Pancreas (tissue), 10 donors: ENCODE results near the gene STAT5B. TPM values are rescaled to one million over a fixed set of nuclear protein-coding genes. Genes with fewer than 3 reads are reported as not detected.

Source experiments
- ATAC-seq, 4 donors: fragments of 200-7000 bp; cut with Tn5 transposase; one replicate each; pipeline versions ENCODE4 v1.8.0 to v1.9.1; 2020; ENCODE audit warnings: mild to moderate bottlenecking in 4 of 4, moderate library complexity in 4 of 4
- DNase-seq, 6 donors: peaks; one replicate each; pipeline ENCODE4 v3.0.0-alpha.2; 2020
- FAIRE-seq: peaks from 2 replicates; lab custom pipeline; 2012; peaks lifted over from hg19 to GRCh38; lab: Jason Lieb, UNC
- H3K27ac ChIP-seq, 4 donors: fragments of 200-600 bp; sonication (generic); 1 replicate in 3 of 4; 2 replicates in 1 of 4; pipeline versions ENCODE4 v1.5.0 to v1.8.0; 2020
- H3K27me3 ChIP-seq, 4 donors: fragments of 200-600 bp; one replicate each; pipeline ENCODE4 v1.8.0; 2021
- H3K36me3 ChIP-seq, 3 donors: fragments of 200-600 bp; sonication (generic) in 1 of 3; one replicate each; pipeline versions ENCODE4 v1.5.0 to v1.8.0; 2020 to 2021
- H3K4me1 ChIP-seq, 3 donors: fragments of 200-600 bp; one replicate each; pipeline ENCODE4 v1.8.0; 2021
- H3K4me3 ChIP-seq, 4 donors: fragments of 200-600 bp; sonication (generic) in 2 of 4; one replicate each; pipeline versions ENCODE4 v1.5.0 to v1.8.0; 2020 to 2021
- H3K9me3 ChIP-seq, 4 donors: fragments of 200-600 bp; one replicate each; pipeline ENCODE4 v1.8.0; 2021
- CTCF ChIP-seq, 4 donors: fragments of 200-600 bp; sonication (generic) in 3 of 4; IDR thresholded peaks; one replicate each; pipeline versions ENCODE4 v1.5.0 to v1.8.0; 2021; ENCODE audit warnings: antibody characterized with exemption in 4 of 4
- WGBS, 2 donors: extraction: QIAGEN DNeasy Blood & Tissue Kit; methylation state at CpG; one replicate each; pipeline ENCODE4 v1.1.7; 2013; 5-methylcytosine and 5-hydroxymethylcytosine counted together
- intact Hi-C, 3 donors: fragments of 100-400 bp; cut with DNase I; formaldehyde crosslinking; loops; one replicate each; pipeline versions ENCODE4 v1.11.1 to v1.14.2; 2022
- polyA plus RNA-seq, 2 donors: library from polyadenylated mRNA; stranded (reverse); fragments of 200-250 nt; gene quantifications; one replicate each; pipeline ENCODE4 v1.2.3, GENCODE V29; 2013
- total RNA-seq, 6 donors: library from RNA; stranded (reverse); fragmentation: NEBNext Ultra II Directional in 4 of 6; extraction: Animal tissue kit (Norgen Biotek cat#: 25700) in 4 of 6; gene quantifications; one replicate each; pipeline versions ENCODE4 v1.2.1 to v1.2.4, GENCODE V29; 2021 to 2023
- donor health status: healthy with polysubstance abuse.
- donor health status: DM: no; HTN: no; CAD: no; lungs with moderate emphysema.
- donor health status: DM: no; HTN: no; CAD: no.
- donor health status: control.
- donor health status: control.
- donor health status: Bipolar disorder and iron deficiency.
- donor health status: DM: yes; HTN: yes; CAD: no.
- donor health status: DM: no; HTN: no; CAD: no.
- donor health status: DM: no; HTN: no; CAD: no.
- donor health status: DM: yes; HTN: yes; CAD: no.

STAT5B gene
- total and polyA plus RNA-seq, 8 donors = 17.9 to 27.5 (median 24.1) TPM

GRCh38 chr17:42182927-42183734, 93.1 kb downstream of the STAT5B start:
- ATAC-seq (peak in 1 of 4 donors; percentile 4), DNase-seq (no peak), FAIRE-seq (no peak)
- Histone ChIP-seq H3K36me3 (no peaks in the 10 kb centered on the region), H3K27ac (peak overlapping the region in 2 of 4 donors; percentile 62 to 71), H3K4me3 (peak overlapping the region in 3 of 4 donors; percentile 33 to 59 (median 49)), H3K9me3 (no peaks in the 10 kb centered on the region), H3K4me1 (peaks cover 0 to 7% (median 6%) of the 10 kb centered on the region in 3 donors), H3K27me3 (no peaks in the 10 kb centered on the region)
- intact Hi-C loops = no loop called here
- TF ChIP-seq CTCF (IDR thresholded peaks at IDR 0.05) = no peak
- WGBS, 2 donors = 71 to 81% methylated on average over 9 of the region's 9 CpGs

GRCh38 chr17:42181851-42182207, 94.4 kb downstream of the STAT5B start:
- 76 to 80% methylated on average over 2 of the region's 2 CpGs for WGBS, 2 donors
- Histone ChIP-seq H3K36me3 (no peaks in the 10 kb centered on the region), H3K9me3 (no peaks in the 10 kb centered on the region), H3K4me3 (no peak overlapping the region), H3K27me3 (no peaks in the 10 kb centered on the region), H3K4me1 (peaks cover 0 to 7% (median 6%) of the 10 kb centered on the region in 3 donors), H3K27ac (no peak overlapping the region)
- no peak for FAIRE-seq
- no peak for ATAC-seq
- intact Hi-C loops = no loop called here
- no peak for TF ChIP-seq CTCF (IDR thresholded peaks at IDR 0.05)
- DNase-seq = no peak

GRCh38 chr17:42180922-42181850, 95.0 kb downstream of the STAT5B start, which contains the start of gene KCNH4:
Gene KCNH4, minus strand, starts transcription at chr17:42181142. Its CDS starts 197 bp downstream, at chr17:42180945.
- Histone ChIP-seq H3K27me3 (no peaks in the 10 kb centered on the region), H3K9me3 (no peaks in the 10 kb centered on the region), H3K4me3 (peak within 1 kb of the TSS; percentile 7 to 46 (median 19)), H3K36me3 (no peaks in the 10 kb centered on the region), H3K4me1 (peaks cover 0 to 7% (median 6%) of the 10 kb centered on the region in 3 donors), H3K27ac (no peak within 1 kb of the TSS)
- 5% methylated on average over 45 to 60 of the region's 60 CpGs for WGBS, 2 donors
- intact Hi-C loops = no loop called here
- peak; percentile 26 to 65 (median 64) for ATAC-seq
- FAIRE-seq = no peak
- DNase-seq = peak; percentile 54 to 86 (median 76)
- TF ChIP-seq CTCF (IDR thresholded peaks at IDR 0.05) = peak in 2 of 4 donors; percentile 23 to 24

DNA sequence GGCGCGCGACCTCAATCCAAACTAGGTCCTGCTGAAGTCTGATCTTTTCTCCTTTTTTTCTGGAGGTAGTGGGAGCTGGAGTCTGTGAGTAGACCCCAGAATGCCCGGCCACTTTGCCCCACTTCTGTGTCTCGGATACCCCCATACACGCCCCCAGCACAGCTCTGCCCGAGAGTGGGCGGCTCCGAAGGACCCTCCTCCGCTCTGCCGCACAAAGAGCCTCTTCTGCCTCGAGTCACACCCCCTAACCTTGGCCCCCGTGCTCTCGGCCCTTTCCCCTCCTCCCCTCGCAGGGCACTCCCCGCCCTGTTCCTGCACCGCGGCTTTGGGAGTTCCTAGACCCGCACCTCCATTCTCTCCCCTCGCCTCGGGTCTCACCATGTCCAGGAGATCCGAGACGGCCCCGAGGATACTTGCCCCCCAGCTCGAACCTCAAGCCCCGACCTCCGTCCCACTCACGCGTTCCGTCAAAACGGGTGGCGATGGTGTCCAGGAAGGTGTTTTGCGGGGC, 95.7 kb downstream of the STAT5B start:
- Histone ChIP-seq H3K36me3 (no peaks in the 10 kb centered on the region), H3K4me3 (peak overlapping the region in 3 of 4 donors; percentile 7 to 46 (median 26)), H3K27me3 (no peaks in the 10 kb centered on the region), H3K9me3 (no peaks in the 10 kb centered on the region), H3K27ac (no peak overlapping the region), H3K4me1 (peaks cover 0 to 7% (median 6%) of the 10 kb centered on the region in 3 donors)
- WGBS, 2 donors = 2 to 4% methylated on average over 30 to 33 of the region's 33 CpGs
- peak in 1 of 6 donors; percentile 76 for DNase-seq
- intact Hi-C loops = no loop called here
- ATAC-seq = no peak
- no peak for FAIRE-seq
- TF ChIP-seq CTCF (IDR thresholded peaks at IDR 0.05) = no peak
